ENCODE results near the gene GBP6. TPM values are rescaled to one million over a fixed set of nuclear protein-coding genes. Genes with fewer than 3 reads are reported as not detected.

Gene GBP6
- total RNA-seq, 6 donors from 2014 or later: 0.30 to 3.8 (median 0.73) TPM

DNA sequence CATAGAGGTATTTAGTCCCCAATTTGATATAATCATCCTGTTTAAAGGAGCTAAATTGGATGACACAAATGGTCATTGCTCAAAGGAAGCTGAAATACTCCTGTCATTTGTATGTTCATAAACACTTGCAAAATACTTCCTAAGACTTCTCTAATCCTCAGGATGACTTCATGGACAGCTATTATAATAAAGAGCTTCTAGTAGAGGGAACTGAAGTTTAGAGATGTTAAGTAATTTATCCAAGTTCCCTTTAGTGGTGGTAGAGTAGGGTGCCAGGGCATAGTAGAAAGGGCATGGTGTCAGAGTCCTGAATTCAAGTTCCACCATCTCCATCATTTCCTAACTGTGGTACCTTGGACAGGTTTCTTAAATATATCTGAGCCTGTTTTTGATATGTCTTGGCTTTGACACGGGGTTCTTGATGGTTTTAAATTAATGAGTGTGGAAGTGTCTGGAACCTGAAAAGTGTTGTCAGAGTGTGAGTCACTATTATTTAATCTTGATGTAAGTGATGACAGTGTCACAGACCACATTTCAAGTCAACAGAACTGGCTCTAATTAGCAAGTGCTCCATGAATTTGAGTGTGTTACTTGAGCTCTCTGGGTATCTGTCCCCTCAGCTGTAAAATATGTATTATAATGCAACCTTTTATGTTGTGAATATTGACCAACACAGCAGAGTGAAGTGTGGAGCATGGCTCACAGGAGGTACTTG lies 12.1 kb upstream of the GBP6 start:
- Histone ChIP-seq H3K27me3 (no peaks in the 10 kb centered on the region), H3K4me3 (no peak overlapping the region), H3K9me3 (no peaks in the 10 kb centered on the region), H3K27ac (peak overlapping the region in 3 of 4 donors; percentile 1 to 63 (median 4)), H3K4me1 (no peaks in the 10 kb centered on the region), H3K36me3 (no peaks in the 10 kb centered on the region)
- DNase-seq (no peak), ATAC-seq (ENCODE audit: low FRiP score in 2 of 2) (peak; percentile 66 to 87)
- 67 to 70% methylated on average over 1 of the region's 1 CpG for WGBS, 2 donors
- TF ChIP-seq POLR2AphosphoS5 (IDR thresholded peaks at IDR 0.05): no peak
- TF ChIP-seq POLR2A (IDR thresholded peaks at IDR 0.05): no peak
- TF ChIP-seq, protein P1, sequence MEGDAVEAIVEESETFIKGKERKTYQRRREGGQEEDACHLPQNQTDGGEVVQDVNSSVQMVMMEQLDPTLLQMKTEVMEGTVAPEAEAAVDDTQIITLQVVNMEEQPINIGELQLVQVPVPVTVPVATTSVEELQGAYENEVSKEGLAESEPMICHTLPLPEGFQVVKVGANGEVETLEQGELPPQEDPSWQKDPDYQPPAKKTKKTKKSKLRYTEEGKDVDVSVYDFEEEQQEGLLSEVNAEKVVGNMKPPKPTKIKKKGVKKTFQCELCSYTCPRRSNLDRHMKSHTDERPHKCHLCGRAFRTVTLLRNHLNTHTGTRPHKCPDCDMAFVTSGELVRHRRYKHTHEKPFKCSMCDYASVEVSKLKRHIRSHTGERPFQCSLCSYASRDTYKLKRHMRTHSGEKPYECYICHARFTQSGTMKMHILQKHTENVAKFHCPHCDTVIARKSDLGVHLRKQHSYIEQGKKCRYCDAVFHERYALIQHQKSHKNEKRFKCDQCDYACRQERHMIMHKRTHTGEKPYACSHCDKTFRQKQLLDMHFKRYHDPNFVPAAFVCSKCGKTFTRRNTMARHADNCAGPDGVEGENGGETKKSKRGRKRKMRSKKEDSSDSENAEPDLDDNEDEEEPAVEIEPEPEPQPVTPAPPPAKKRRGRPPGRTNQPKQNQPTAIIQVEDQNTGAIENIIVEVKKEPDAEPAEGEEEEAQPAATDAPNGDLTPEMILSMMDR (IDR thresholded peaks at IDR 0.05): no peak
- no peak for TF ChIP-seq EP300 (IDR thresholded peaks at IDR 0.05)

DNA sequence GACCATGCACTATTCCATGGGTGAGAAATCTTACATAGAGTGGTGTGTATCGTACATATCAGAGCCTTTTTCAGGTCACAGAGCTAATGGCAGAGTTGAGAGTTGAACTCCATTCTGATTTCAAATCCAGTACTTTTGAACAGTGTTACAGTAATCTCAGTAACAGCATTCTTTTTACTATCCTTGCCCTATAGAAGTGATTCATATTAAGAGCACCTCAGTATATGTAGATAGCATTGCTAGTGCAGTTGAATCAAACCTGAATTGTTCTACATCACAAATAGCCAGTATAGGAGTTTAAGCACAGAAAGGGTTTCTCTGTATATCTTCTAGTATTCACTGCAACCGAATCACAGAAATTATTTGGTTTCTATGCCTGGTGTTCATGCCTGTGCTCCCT lies 11.4 kb upstream of the GBP6 start:
- ATAC-seq (ENCODE audit: low FRiP score in 2 of 2) (no peak), DNase-seq (no peak)
- H3K27ac ChIP-seq: peak overlapping the region in 3 of 4 donors; percentile 1 to 63 (median 4)
- H3K4me3 ChIP-seq: no peak overlapping the region
- no peaks in the 10 kb centered on the region for H3K27me3 ChIP-seq
- no peaks in the 10 kb centered on the region for H3K4me1 ChIP-seq
- WGBS, 2 donors: 88 to 97% methylated on average over 2 of the region's 2 CpGs
- TF ChIP-seq POLR2A (IDR thresholded peaks at IDR 0.05) (no peak), POLR2AphosphoS5 (IDR thresholded peaks at IDR 0.05) (no peak), EP300 (IDR thresholded peaks at IDR 0.05) (no peak)
- TF ChIP-seq, protein P1 (IDR thresholded peaks at IDR 0.05): no peak
- no peaks in the 10 kb centered on the region for H3K36me3 ChIP-seq
- H3K9me3 ChIP-seq: no peaks in the 10 kb centered on the region

DNA sequence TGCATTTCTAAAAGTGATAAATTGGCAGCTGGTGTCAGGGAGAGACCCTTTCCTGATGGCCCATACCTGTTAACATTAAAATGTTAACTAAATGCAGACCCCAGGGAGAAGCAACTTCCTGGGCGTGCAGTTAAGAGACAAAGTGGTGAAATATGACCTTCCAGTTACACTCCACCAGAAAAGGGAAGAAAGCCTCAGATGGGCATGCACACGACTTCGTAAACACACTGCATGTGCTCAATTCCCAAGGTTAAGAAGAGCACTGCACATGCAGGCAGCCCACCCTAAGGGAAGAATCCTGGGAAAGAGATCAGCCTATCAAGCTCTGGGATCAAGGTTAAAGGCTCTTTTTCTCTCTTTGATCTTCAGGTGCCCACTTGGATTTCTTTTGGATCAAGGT lies 9.7 kb upstream of the GBP6 start:
- 67 to 79% methylated on average over 3 of the region's 3 CpGs for WGBS, 2 donors

DNA sequence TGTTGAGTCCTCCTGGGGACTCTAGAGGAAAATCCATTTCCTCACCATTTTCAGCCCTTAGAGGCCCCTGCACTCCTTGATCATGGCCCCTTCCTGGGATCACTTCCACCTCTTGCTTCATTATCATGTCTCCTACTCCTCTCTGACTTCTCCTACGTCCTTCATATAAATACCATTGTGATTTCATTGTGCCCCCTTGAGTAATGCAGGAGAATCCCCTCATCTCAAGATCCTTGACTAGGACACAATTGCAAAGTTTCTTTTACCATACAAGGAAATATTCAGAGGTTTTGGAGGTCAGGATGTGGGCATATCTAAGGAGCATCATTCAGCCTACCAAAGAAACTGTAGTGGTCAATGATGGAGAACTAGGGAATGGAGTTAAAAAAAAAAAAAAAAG lies 8.8 kb upstream of the GBP6 start:
- H3K36me3 ChIP-seq: no peaks in the 10 kb centered on the region
- H3K4me1 ChIP-seq: peaks cover 6 to 9% (median 7%) of the 10 kb centered on the region in 4 donors
- DNase-seq (no peak), ATAC-seq (ENCODE audit: low FRiP score in 2 of 2) (no peak)
- TF ChIP-seq, protein P1 (IDR thresholded peaks at IDR 0.05): no peak
- TF ChIP-seq EP300 (IDR thresholded peaks at IDR 0.05): no peak
- TF ChIP-seq POLR2AphosphoS5 (IDR thresholded peaks at IDR 0.05): no peak
- no peak for TF ChIP-seq POLR2A (IDR thresholded peaks at IDR 0.05)
- H3K9me3 ChIP-seq: no peaks in the 10 kb centered on the region
- 65 to 86% methylated on average over 1 of the region's 1 CpG for WGBS, 2 donors
- H3K4me3 ChIP-seq: no peak overlapping the region
- no peaks in the 10 kb centered on the region for H3K27me3 ChIP-seq
- no peak overlapping the region for H3K27ac ChIP-seq

More for the DNA sequence above, 9.7 kb upstream of the GBP6 start:
- Histone ChIP-seq H3K36me3 (no peaks in the 10 kb centered on the region), H3K4me1 (peaks cover 6 to 9% (median 7%) of the 10 kb centered on the region in 4 donors), H3K9me3 (no peaks in the 10 kb centered on the region), H3K27ac (peak overlapping the region in 1 of 4 donors; percentile 18), H3K27me3 (no peaks in the 10 kb centered on the region), H3K4me3 (no peak overlapping the region)
- DNase-seq: peak in 1 of 2 donors; percentile 28
- no peak for ATAC-seq (ENCODE audit: low FRiP score in 2 of 2)
- no peak for TF ChIP-seq POLR2AphosphoS5 (IDR thresholded peaks at IDR 0.05)
- peak in 1 of 4 donors; percentile 15 for TF ChIP-seq POLR2A (IDR thresholded peaks at IDR 0.05)

DNA sequence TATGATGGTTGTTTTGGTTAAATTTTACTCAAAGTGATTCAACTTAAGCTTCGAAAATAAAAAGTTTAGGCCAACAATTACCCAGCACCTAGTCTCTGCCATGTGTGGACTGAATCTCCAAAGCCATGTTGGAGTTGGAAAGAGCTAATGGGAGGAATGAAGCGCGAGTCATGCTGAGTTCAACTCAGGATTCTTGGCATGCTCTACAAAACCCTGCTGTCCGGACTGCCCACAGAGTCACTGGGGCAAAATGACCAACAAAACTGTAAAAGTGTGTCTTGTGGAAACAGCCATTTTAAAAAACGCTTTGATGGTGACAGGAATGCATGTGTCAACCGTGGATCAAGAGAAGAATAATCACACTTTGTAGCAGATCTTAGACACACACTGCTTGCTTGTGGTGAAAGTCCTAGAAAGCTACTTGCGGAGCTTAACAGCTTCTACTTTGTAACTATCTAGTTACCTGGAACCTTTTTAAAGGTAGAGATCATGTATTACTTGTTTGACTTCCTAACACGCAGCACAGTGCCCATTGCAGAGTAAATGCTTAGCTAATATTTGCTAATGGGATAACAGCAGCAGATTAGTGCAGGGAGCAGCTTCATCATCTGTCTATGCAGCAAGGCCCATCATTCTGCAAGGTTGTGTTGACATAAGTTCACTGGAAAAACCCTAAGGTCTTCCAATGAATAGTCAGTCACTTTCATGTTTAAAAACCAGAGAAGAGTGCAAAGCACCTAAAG lies 7.0 kb upstream of the GBP6 start:
- DNase-seq (no peak), ATAC-seq (ENCODE audit: low FRiP score in 2 of 2) (no peak)
- H3K27ac ChIP-seq: no peak overlapping the region
- H3K27me3 ChIP-seq: no peaks in the 10 kb centered on the region
- no peaks in the 10 kb centered on the region for H3K9me3 ChIP-seq
- H3K4me1 ChIP-seq: peaks cover 6 to 9% (median 7%) of the 10 kb centered on the region in 4 donors
- H3K36me3 ChIP-seq: no peaks in the 10 kb centered on the region
- WGBS, 2 donors: 78 to 85% methylated on average over 8 of the region's 8 CpGs
- no peak overlapping the region for H3K4me3 ChIP-seq
- no peak for TF ChIP-seq POLR2A (IDR thresholded peaks at IDR 0.05)
- no peak for TF ChIP-seq EP300 (IDR thresholded peaks at IDR 0.05)
- TF ChIP-seq, protein P1 (IDR thresholded peaks at IDR 0.05): no peak
- no peak for TF ChIP-seq POLR2AphosphoS5 (IDR thresholded peaks at IDR 0.05)

Data from upper lobe of left lung (tissue), 6 donors.